Measurements from ENCODE around the gene MSI2.

MSI2 gene

DNA sequence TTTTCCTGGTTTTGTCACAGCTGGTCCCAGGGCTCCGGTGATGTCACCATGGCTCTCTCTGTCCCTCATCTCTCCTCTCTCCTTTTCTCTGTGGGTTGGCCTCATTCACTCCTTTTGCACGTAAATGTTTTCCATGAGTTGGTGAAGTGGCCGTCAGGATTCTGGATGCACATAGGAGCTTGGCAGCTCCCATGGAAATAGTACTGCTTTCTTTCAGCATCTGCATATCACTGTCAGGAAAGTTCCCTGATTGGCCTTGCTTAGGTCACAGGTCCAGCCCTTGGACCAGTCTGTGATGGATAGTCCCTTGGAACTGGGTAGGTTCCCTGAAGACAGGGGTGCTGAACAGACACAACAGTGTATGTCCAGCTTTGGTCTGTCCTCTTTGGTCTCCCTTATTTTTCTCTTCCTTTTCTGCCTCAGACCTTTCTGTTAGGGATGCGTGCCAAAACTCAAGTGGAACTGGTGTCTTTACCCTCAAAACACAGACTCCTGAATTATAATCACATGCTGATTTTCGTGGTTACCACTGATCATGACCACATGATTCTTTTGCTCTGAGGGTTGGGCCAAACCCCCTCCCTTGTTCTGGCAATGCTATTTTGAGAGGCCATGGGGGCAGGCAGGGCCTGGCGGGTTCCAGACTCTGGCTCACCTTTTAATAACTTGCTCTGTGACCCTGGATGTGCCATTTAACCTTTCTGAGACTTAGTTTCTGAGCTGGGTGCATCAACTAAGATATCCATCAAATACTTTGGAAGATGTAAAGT is 99.0 kb downstream of the MSI2 start:
- no peak for DNase-seq
- in situ Hi-C loops (cut with MboI; ENCODE audit: low pct_unique_long_range_greater_than_20kb, low sequenced_read_pairs) = no loop called here

DNA sequence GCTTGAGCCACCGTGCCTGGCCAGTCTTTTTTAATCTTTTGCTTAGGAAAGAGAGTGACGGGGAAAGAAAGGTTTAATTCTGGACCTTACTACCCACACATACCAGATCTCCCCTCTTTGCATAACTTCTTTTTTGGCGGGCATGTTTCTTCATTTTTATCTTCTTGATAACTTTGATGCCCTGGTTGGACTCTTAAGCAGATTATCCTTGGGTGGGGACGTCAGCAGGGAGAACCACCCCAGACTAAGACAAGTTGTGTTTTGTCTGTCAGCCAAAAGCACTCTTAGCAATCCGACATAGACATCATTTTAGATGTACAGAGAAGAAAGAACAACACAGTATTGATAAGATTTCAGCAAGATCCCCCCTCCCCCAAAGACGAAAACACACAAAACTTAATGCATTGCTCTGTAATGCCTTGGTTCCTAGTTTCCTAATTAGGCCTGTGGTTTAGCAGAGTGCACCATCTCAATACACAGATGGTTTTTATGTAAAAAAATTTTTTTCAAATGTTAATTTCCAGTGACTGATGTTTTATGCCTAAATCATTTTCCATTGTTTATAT is 99.9 kb downstream of the MSI2 start:
- in situ Hi-C loops (cut with MboI; ENCODE audit: low pct_unique_long_range_greater_than_20kb, low sequenced_read_pairs) = no loop called here
- DNase-seq = no peak

DNA sequence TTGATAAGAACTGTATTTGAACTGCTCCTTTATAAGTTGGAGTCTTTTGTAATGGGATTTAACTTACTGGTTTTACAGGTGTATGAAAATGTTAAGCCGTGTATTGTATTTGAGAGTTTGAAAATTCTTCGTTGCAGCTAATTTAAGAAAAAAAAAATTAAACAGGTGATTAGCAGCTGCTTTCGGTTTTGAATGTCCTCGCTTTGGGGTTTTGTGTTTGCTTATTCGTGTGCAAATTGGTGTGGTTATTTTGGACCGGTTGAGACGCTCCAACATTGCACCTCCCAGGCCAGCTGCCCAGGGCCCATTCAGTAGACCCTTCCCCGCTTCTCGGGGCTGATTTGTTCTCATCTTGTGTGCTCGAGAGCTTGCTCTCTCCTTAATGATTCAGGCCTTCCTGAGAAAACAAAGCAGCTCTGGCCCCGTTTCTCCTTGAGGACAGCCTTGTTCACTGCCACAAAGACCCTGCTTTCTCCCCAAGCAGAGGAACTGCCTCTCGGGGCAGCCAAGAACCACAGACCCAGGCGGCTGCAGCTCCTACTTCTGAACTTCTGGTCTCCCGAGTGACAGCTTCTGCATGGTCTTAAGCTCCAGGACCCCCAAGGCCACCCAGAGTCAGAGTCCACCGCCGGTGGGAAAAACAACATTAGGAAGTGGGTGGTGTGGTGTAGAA is 100.5 kb downstream of the MSI2 start:
- in situ Hi-C loops (cut with MboI; ENCODE audit: low pct_unique_long_range_greater_than_20kb, low sequenced_read_pairs) = no loop called here
- no peak for DNase-seq

DNA sequence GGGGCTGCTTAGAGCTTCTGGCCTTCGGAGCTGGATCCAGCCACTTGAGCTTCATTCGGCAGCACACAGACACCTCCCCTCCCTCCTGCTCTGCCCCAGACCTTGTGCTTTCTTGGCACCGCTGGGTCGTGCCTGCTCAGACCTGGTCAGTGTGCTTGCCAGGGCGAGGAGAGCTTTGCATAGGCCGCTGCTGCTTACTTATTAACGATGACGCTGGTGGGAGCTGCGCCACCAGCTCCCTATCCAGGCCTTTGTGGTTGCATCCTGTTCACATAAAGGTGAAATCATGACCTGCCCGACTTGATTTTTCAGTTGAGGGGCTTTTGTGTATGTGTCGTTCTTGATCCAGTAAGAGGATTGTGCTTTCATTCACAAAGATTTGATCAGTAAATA is 101.1 kb downstream of the MSI2 start:
- DNase-seq = no peak
- in situ Hi-C loops (cut with MboI; ENCODE audit: low pct_unique_long_range_greater_than_20kb, low sequenced_read_pairs) = no loop called here

DNA sequence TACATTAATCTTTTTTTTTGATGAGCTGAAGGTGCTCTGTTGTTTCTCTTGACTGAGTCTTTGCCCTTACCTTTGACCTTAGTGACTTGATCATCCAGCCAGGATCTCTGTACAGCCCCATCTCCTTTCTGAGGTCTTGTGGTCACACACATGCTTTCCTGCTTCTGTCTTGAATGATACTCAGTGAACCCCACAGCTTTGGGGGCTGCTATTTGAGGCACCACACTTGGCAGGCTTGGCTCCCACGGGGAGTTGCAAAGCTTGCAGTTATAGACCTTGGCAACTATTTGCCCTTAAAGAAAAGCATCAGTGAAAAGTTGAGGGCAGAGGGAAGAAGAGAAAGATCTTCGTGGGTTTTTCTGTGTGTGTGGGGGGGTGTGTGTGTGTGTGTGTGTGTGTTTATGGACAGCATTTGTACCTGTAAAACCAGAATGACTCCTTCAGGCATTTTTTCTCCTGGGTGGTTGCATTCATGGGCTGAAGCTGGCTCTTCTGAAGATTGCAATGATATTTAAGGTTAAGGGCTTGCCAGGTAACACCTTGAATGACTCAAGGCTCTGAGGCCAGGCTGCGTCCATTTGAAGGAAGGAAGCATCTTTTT is 101.6 kb downstream of the MSI2 start:
- in situ Hi-C loops (cut with MboI; ENCODE audit: low pct_unique_long_range_greater_than_20kb, low sequenced_read_pairs) = no loop called here
- DNase-seq = no peak

DNA sequence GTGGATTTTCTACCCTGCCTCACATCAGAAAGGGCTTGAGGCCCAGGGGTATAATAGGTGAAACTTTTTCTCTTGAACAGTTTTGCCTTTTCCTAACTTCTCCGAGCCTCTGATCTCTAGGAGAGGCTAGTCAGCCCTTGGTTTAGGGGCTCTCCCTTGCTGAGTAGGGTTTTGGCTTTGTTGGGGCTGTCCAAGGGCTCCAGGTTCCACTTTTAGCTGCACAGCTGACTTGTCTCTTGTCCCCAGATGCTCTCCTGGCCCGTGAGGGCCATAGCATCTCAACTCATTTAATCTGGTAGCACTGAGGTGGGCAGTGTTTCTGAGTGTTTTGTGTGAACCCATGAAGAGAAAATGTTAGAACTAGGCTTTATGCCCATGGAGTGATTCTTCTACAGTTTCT is 103.9 kb downstream of the MSI2 start:
- in situ Hi-C loops (cut with MboI; ENCODE audit: low pct_unique_long_range_greater_than_20kb, low sequenced_read_pairs) = no loop called here
- DNase-seq = no peak

DNA sequence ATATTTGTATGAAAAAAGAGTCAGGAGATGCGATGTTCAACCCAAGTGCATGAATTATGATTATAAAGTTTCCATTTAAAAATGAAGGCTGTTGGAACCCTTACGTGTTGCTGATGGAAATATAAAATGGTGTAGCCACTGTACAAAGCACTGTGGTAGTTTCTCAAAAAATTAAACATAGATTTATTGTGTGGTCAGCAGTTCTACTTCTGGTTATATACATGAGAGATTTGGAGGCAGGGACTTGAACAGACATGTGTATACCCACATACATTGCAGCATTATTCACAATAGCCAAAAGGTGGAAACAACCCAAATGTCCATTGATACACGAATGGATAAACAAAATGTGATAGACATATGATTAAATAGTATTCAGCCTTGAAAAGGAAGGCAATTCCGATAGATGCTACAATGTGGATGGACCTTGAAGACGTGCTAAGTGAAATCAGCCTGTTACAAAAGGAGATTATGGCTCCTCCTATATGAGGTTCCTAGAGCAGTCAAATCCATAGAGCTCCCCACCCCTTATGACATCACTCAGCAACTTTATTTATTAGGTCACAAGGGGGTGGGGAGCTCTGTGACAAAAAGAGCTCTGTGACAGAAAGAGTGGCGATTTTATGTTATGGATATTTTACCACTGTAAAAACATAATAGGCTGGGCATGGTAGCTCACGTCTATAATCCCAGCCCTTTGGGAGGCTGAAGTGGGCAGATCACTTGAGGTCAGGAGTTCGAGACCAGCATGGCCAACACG is 106.7 kb downstream of the MSI2 start:
- in situ Hi-C loops (cut with MboI; ENCODE audit: low pct_unique_long_range_greater_than_20kb, low sequenced_read_pairs) = no loop called here
- DNase-seq = no peak

DNA sequence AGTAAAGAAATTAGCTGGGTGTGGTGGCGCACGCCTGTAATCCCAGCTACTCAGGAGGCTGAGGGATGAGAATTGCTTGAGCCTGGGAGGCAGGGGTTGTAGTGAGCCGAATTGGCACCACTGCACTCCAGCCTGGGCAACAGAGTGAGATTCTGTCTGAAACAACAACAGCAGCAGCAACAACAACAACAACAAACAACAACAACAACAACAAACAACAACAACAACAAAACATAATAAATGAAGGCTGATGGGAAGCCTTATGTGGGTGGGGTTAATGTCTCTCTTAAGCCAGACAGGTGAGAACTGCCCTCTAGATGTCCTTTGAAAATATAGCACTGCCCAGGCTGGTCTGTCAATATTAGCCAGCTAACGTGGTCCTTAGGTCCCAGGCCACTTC is 107.3 kb downstream of the MSI2 start:
- no peak for DNase-seq
- in situ Hi-C loops (cut with MboI; ENCODE audit: low pct_unique_long_range_greater_than_20kb, low sequenced_read_pairs) = no loop called here

DNA sequence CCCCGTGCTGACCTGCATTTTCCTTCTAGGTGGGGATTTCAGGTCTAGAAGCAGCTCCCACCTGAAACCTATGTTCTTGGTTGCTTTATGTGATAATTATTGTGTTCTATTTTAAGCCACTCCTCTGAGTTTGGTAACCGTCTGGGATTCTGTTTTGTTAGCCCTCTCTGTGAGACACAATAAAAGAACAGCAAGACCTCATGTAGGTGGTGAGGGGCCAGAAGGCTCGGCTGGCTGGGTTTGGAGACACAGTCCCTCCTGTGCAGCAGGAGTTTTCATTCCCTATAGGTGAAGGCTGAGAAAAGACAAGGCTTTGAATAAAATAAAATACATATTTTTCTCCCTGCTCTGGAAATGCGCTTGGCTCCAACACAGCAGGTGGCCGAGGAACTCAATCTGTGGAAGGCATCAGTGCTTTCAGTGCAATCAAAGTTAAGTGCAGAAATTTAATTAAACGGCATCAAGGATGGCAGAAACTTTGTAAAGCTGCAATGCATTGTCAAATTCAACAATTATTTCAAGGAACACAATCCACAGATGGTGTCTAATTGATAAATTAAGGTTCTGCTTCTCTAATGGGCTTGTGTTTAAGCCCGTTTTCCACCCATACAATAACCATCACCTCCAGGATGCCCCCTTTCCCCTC is 107.8 kb downstream of the MSI2 start:
- in situ Hi-C loops (cut with MboI; ENCODE audit: low pct_unique_long_range_greater_than_20kb, low sequenced_read_pairs) = no loop called here
- no peak for DNase-seq

DNA sequence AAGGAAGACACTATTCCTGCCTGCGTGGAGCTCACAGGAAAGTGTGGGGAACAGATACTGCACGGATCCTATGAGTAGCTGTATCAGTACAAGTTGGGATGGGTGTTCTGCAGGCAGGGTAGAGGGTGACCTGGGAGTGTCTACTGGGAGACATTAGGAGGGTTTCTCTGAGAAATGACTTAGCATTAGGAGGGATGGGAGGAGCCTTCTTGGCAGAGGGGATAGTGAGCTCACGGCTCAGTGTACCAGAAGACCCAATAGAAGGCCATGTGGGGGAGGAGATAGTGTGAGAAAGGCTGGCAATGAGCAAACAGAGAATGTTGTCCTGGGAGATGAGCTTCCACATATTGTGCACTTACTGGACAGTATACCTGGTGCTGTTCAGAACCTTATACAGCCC is 109.1 kb downstream of the MSI2 start:
- in situ Hi-C loops (cut with MboI; ENCODE audit: low pct_unique_long_range_greater_than_20kb, low sequenced_read_pairs) = no loop called here
- DNase-seq = no peak

DNA sequence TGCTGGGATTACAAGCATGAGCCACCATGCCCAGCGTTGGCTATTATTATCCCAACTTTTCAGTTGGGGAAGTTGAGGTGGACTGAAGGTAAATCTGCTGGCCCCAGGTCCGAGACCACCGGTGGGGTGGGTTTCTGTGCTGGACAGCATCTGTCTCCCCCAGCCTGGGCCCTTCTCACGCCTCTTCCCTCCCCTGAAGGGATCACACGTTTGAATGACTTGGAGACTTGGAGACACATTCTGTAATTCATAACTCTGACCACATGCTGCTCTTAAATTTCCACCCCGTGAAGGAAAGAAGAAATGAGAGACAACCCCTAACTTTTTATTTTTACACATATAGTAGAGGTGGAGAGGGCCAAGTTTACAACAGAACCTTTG is 109.8 kb downstream of the MSI2 start:
- in situ Hi-C loops (cut with MboI; ENCODE audit: low pct_unique_long_range_greater_than_20kb, low sequenced_read_pairs) = no loop called here
- DNase-seq = no peak

DNA sequence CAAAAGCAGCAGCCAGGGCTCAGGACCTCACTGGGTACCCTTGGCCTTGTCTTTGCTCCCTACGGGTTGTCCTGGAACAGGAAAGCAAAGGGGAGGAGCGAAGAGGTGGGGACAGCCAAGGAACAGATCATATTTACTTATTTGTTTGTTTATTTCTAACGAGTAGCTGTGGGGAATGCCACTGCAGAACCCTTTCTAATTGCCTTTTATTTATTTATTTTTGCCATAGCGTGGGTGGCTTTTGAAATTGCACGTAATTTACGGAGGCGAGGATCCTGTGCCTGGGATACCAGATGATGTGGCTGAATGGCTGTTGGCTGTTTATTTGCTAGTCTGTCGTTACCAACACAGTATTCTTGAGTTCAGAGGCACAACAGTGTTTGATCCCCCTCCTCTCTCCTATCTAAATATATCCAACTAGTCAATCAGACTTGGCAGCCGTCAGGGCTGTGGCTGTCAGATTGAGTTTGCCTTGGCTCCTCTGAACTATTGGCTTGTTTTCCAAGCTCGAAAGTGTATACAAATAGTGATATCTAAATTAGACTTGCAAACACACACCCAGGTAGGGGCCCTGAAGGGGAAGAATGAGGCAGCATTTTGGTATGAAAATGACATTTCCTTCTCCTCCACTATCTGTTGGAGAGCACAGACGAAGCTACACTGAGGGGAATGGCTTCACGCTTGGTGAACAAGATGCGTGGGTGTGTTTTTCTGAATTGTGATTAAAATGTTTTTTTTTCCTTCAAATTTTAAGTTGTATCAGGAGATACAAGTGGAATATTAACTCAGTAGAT is 110.4 kb downstream of the MSI2 start:
- in situ Hi-C loops (cut with MboI; ENCODE audit: low pct_unique_long_range_greater_than_20kb, low sequenced_read_pairs) = no loop called here
- DNase-seq = no peak

DNA sequence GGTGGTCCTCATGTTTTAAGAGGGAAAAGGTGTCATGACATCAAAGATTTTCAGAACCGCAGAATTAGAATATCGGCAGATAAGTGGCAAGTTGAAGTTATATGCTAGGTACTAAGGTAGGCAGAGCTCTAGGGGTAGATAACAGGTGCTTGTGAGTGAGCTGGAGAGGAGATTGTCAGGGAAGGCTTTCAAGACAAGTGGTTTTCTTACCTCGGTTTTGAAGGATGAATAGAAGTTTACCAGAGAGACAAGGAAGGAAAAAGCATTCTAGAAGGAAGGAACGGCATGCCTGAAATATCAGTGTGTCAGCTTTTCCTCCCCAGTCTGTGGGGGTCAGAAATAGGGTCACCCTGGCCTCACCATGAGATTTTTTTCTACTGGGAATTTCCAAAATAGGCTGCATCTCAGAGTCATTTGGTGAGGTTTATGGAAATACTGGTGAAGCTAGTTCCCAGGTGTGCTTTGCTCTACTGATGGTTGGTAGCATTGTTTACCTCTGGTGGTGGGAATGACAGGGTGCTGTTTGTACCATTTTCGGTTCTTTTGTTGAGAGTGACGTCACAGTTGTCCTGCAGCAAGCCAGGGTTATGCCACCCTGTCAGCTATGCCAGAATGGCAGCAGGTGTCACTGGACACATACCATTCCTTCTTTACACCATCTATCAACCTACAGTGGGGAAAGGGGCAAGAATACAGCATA is 112.5 kb downstream of the MSI2 start:
- in situ Hi-C loops (cut with MboI; ENCODE audit: low pct_unique_long_range_greater_than_20kb, low sequenced_read_pairs) = no loop called here
- DNase-seq = no peak

DNA sequence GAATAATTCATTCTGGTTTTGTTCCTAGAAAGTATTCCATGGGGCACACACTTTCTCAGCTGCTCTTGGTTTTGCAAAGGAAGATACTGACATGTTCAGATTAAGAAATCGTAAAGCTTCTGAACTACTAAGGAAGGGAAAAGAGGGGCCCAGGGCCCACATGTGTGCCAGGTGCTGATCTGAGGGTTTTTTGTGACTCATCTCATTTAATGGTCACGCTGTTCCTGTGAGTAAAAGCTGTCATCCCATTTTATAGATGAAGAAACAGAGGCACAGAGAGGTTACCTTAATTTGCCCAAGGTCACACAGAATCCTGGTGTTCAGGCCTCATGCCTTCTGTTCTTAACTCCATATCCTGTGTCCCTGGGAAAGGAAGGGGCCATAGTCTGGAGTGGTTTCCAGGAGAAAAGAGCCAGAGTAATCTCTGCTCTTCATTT is 113.2 kb downstream of the MSI2 start:
- in situ Hi-C loops (cut with MboI; ENCODE audit: low pct_unique_long_range_greater_than_20kb, low sequenced_read_pairs) = no loop called here
- no peak for DNase-seq

DNA sequence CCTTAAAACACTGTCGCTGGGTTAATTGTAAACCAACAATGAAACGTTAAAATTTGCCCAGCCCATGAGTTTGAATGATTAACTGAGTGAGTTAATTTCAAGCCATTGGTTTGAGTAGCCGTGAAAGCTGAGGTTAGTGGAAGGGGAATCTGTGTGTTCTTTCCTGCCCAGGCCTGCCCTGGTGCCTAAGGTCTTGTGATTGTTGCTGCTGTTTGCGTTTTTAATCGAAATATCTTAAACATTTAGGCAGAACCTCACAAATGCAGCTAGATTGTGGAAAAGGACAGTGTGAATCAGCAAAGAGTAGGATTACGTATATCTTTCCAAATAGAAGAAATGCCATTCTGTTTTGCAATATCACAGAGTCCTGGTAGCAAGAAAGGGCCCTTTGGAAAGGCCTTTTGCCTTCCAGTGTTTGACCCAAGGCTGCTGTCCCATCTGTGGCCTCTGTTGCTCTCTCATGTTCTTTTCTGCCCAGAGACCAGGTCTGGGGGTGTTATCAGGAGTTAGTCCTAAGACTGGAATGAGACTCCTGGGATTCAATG is 113.8 kb downstream of the MSI2 start:
- in situ Hi-C loops (cut with MboI; ENCODE audit: low pct_unique_long_range_greater_than_20kb, low sequenced_read_pairs) = no loop called here

DNA sequence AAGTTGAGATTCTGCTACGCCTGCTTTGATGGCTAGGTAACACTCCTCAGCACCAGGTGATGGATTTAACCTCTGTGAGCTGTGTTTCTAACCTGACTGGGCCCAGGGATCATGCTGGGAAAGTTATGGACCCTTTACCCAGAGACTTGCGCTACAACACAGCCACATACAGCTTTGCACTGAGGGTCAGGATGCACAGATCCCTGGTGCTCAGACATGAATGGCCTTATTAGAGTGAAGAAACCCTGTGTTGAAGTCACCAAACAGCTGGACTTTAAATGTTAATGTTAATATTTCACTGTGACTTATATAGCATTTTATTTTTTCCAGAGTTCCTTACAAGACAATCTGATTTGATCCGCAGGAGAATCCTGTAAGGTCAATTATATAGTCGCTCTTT is 114.3 kb downstream of the MSI2 start:
- in situ Hi-C loops (cut with MboI; ENCODE audit: low pct_unique_long_range_greater_than_20kb, low sequenced_read_pairs) = no loop called here
- DNase-seq = no peak

More for the DNA sequence above, 113.8 kb downstream of the MSI2 start:
- no peak for DNase-seq

DNA sequence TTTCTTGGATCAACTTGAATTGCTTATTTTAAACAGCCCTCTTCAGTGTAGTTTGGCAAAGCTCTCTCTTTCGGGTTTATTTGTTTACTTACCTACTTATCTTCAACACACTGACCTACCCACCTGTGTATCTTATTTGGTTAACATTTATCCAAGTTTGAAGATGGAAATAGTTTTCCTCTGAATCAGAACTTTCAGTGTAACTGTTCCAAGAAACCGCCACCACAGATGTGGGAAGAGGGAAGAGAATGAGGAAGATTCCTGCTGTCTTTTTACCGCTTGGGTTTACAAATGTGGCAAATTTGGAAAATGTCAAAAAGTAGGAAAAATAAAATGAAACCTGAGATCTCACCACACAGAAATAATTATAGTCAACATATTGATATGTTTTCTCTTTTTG is 115.8 kb downstream of the MSI2 start:
- DNase-seq = no peak
- in situ Hi-C loops (cut with MboI; ENCODE audit: low pct_unique_long_range_greater_than_20kb, low sequenced_read_pairs) = no loop called here

DNA sequence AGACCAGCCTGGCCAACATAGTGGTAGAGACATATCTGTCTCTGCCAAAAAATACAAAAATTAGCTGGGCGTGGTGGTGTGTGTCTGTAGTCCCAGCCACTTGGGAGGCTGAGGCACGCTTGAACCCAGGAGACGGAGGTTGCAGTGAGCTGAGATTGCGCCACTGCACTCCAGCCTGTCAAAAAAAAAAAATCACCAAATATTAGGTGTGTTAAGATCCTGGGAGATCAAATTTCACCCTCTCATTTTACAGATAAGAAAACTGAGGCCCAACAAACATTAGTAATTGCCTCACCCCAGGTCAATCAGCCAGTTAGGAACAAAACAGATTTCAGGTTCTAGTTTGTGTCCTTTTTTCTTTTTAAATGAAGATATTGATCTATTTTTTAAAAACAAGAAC is 116.7 kb downstream of the MSI2 start:
- no peak for DNase-seq
- in situ Hi-C loops (cut with MboI; ENCODE audit: low pct_unique_long_range_greater_than_20kb, low sequenced_read_pairs) = no loop called here
